GM12878 (cell line): ENCODE data around the gene CHRM1. TPM values are rescaled to one million over a fixed set of nuclear protein-coding genes. Genes with fewer than 3 reads are reported as not detected.

ENCODE experiments used
- ATAC-seq: fragments of 200-7000 bp; cut with Tn5 transposase; 3 replicates; pipeline ENCODE4 v1.9.1; 2020; ENCODE audit warnings: mild to moderate bottlenecking, moderate library complexity
- BruUV-seq: library from RNA; stranded (reverse); fragments of 400-500 nt; replicated peaks from 2 replicates; lab custom pipeline; 2021; lab: Mats Ljungman, UMichigan
- CTCF ChIA-PET: fragments of 300-600 bp; sonication (Branson Sonifier 250); formaldehyde crosslinking; extraction: SDS; loops from one replicate; lab custom pipeline; 2021; ENCODE audit warnings: inconsistent platforms; lab: Yijun Ruan, JAX
- POLR2A ChIA-PET: fragments of 350-600 bp; formaldehyde crosslinking; extraction: SDS; loops from one replicate; lab custom pipeline; 2021; ENCODE audit warnings: inconsistent platforms; lab: Charles Lee
- RAD21 ChIA-PET: fragments of 300-600 bp; sonication (Branson Sonifier 250); formaldehyde crosslinking; loops from one replicate; lab custom pipeline; 2023; ENCODE audit warnings: antibody characterized with exemption; ENCODE audit not compliant: unreplicated experiment; lab: Charles Lee
- SMC1A ChIA-PET: fragments of 300-600 bp; sonication (Branson Sonifier 250); formaldehyde crosslinking; loops from one replicate; lab custom pipeline; 2023; ENCODE audit not compliant: unreplicated experiment, uncharacterized antibody; lab: Charles Lee
- DNase-seq: peaks from one replicate; pipeline ENCODE4 v3.0.0-alpha.2; 2011; ENCODE audit warnings: low read depth, low spot score
- FAIRE-seq: peaks from 3 replicates; lab custom pipeline; 2011; peaks lifted over from hg19 to GRCh38; lab: Jason Lieb, UNC
- H2AFZ ChIP-seq: 2 replicates; pipeline ENCODE4 v1.6.0; 2011; ENCODE audit warnings: low read depth, low read length, control low read depth; ENCODE audit not compliant: control insufficient read depth
- H3K27ac ChIP-seq: 2 replicates; pipeline ENCODE4 v1.5.1; 2011; ENCODE audit warnings: control low read depth; ENCODE audit not compliant: control insufficient read depth, insufficient read depth
- H3K27me3 ChIP-seq, 2 experiments: replicated peaks in 1 of 2; 2 replicates each; pipeline versions ENCODE4 v1.6.0 to v1.6.1; 2011; ENCODE audit warnings: low read length in 1 of 2; ENCODE audit not compliant: control insufficient read depth in 2 of 2, insufficient read depth in 2 of 2
- H3K36me3 ChIP-seq, 2 experiments: 2 replicates each; pipeline ENCODE4 v1.5.1; 2011; ENCODE audit warnings: low read length in 1 of 2; ENCODE audit not compliant: control insufficient read depth in 2 of 2, insufficient read depth in 2 of 2
- H3K4me1 ChIP-seq: 2 replicates; pipeline ENCODE4 v1.6.1; 2011; ENCODE audit warnings: mild to moderate bottlenecking, low read length, moderate library complexity, mixed read lengths; ENCODE audit not compliant: control insufficient read depth, insufficient read depth
- H3K4me2 ChIP-seq: 2 replicates; pipeline ENCODE4 v1.6.0; 2011; ENCODE audit warnings: control low read depth; ENCODE audit not compliant: control insufficient read depth, insufficient read depth
- H3K4me3 ChIP-seq: fragments of 200-600 bp; sonication (generic); 2 replicates; pipeline ENCODE4 v1.5.1; 2016
- H3K79me2 ChIP-seq: 2 replicates; pipeline ENCODE4 v1.6.0; 2011; ENCODE audit warnings: low read length; ENCODE audit not compliant: control insufficient read depth, insufficient read depth
- H3K9ac ChIP-seq: 2 replicates; pipeline ENCODE4 v1.8.0; 2011; ENCODE audit warnings: low read length, control low read depth, mixed read lengths; ENCODE audit not compliant: control insufficient read depth, insufficient read depth
- H3K9me3 ChIP-seq: replicated peaks from 3 replicates; pipeline ENCODE4 v1.5.1; 2011; ENCODE audit warnings: mild to moderate bottlenecking, low read length; ENCODE audit not compliant: control insufficient read depth, insufficient read depth
- H4K20me1 ChIP-seq: 2 replicates; pipeline ENCODE4 v1.6.0; 2011; ENCODE audit not compliant: control insufficient read depth, insufficient read depth
- CREB1 ChIP-seq: IDR thresholded peaks from 2 replicates; pipeline ENCODE4 v1.6.1; 2012; ENCODE audit warnings: low read depth, mild to moderate bottlenecking, inconsistent platforms
- RBBP5 ChIP-seq: fragments of 200-600 bp; sonication (generic); conservative IDR thresholded peaks from 2 replicates; pipeline ENCODE4 v1.6.1; 2016
- YBX1 ChIP-seq: fragments of 450-650 bp; IDR thresholded peaks from 2 replicates; pipeline ENCODE4 v1.6.1; 2016; ENCODE audit warnings: antibody characterized with exemption
- WGBS: methylation state at CpG from one replicate; pipeline ENCODE4 v1.1.6; 2016; ENCODE audit warnings: low lambda C conversion rate; ENCODE audit not compliant: insufficient replicate concordance, insufficient coverage; ENCODE audit errors: missing lambda C conversion rate; 5-methylcytosine and 5-hydroxymethylcytosine counted together
- in situ Hi-C: fragments of 300-500 bp; cut with MboI; formaldehyde crosslinking; loops from 9 replicates; pipeline ENCODE4 v1.14.3; 2018; ENCODE audit warnings: mixed read lengths
- intact Hi-C: fragments of 100-400 bp; cut with micrococcal nuclease; formaldehyde crosslinking; loops from one replicate; pipeline ENCODE4 v1.14.2; 2022; ENCODE audit not compliant: unreplicated experiment
- polyA plus RNA-seq, 11 experiments: library from polyadenylated mRNA; depleted of rRNA in 4 of 11; unstranded in 6 of 11; stranded (reverse) in 5 of 11; fragments of >200 nt; fragmentation: Nextera tagmentation in 4 of 11; fragmentation: Illumina TruSeq in 1 of 11; extraction: Ambion mirVana in 4 of 11; extraction: Trizol in 1 of 11; gene quantifications; 1 replicate in 1 of 11; 2 replicates in 10 of 11; pipeline versions ENCODE4 v1.2.1 to v1.2.3, GENCODE V29; 2011 to 2016; ENCODE audit warnings: inconsistent platforms in 2 of 11, missing spikeins in 2 of 11, low read depth in 1 of 11
- total RNA-seq, 4 experiments: library from RNA; depleted of rRNA in 3 of 4; stranded (reverse); fragments of >200 nt in 3 of 4; fragmentation: Illumina TruSeq in 1 of 4; extraction: Trizol in 1 of 4; gene quantifications; 2 replicates each; pipeline versions ENCODE4 v1.2.1 to v1.2.3, GENCODE V29; 2013 to 2021
- TF ChIP-seq, protein P1 (sequence below): IDR thresholded peaks from 2 replicates; pipeline ENCODE4 v1.6.1; 2011; ENCODE audit warnings: low read depth, low read length, improper control_type of control experiment, borderline replicate concordance
- TF ChIP-seq, protein P2 (sequence below): fragments of 450-650 bp; conservative IDR thresholded peaks from 2 replicates; pipeline ENCODE4 v1.6.1; 2017; ENCODE audit warnings: mild to moderate bottlenecking, moderate library complexity

Gene CHRM1
- total and polyA plus RNA-seq, 10 of the 15 experiments (the other 5 are each of a cell fraction or from before 2014, with no cell fraction given): not detected

- Histone ChIP-seq H3K4me1 (peaks cover 15% of the 10 kb centered on the region), H3K27me3 (peaks cover 2 to 6% of the 10 kb centered on the region in 2 experiments; a peak in 2 of 4 replicates), H3K27ac (no peak overlapping the region), H4K20me1 (no peaks in the 10 kb centered on the region), H3K9ac (no peak overlapping the region), H3K9me3 (no peaks in the 10 kb centered on the region), H2AFZ (no peak overlapping the region), H3K36me3 (no peaks in the 10 kb centered on the region), H3K4me3 (no peak overlapping the region), H3K79me2 (no peaks in the 10 kb centered on the region), H3K4me2 (no peak overlapping the region)
- WGBS: 47% methylated on average over 11 of the region's 11 CpGs
- SMC1A ChIA-PET: interaction anchor here (1.3 kb wide), 1 partner anchor 14 kb away, joined by 3 read pairs; no protein-coding TSS in a partner anchor
- in situ Hi-C loops (no loop called here), intact Hi-C loops (no loop called here)
- TF ChIP-seq RBBP5 (no peak), YBX1 (no peak), CREB1 (no peak)
- TF ChIP-seq, protein P1, sequence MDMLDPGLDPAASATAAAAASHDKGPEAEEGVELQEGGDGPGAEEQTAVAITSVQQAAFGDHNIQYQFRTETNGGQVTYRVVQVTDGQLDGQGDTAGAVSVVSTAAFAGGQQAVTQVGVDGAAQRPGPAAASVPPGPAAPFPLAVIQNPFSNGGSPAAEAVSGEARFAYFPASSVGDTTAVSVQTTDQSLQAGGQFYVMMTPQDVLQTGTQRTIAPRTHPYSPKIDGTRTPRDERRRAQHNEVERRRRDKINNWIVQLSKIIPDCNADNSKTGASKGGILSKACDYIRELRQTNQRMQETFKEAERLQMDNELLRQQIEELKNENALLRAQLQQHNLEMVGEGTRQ: no peak
- TF ChIP-seq, protein P2, sequence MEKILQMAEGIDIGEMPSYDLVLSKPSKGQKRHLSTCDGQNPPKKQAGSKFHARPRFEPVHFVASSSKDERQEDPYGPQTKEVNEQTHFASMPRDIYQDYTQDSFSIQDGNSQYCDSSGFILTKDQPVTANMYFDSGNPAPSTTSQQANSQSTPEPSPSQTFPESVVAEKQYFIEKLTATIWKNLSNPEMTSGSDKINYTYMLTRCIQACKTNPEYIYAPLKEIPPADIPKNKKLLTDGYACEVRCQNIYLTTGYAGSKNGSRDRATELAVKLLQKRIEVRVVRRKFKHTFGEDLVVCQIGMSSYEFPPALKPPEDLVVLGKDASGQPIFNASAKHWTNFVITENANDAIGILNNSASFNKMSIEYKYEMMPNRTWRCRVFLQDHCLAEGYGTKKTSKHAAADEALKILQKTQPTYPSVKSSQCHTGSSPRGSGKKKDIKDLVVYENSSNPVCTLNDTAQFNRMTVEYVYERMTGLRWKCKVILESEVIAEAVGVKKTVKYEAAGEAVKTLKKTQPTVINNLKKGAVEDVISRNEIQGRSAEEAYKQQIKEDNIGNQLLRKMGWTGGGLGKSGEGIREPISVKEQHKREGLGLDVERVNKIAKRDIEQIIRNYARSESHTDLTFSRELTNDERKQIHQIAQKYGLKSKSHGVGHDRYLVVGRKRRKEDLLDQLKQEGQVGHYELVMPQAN: no peak
- BruUV-seq: no TSS peak
- POLR2A ChIA-PET: no interaction called here
- CTCF ChIA-PET: interaction anchor here (1.0 to 7.1 kb wide), 3 partner anchors 9 to 103 kb away, joined by 3 to 45 read pairs (median 8); no protein-coding TSS in a partner anchor
- DNase-seq (no peak), FAIRE-seq (no peak), ATAC-seq (no peak)
- RAD21 ChIA-PET: no interaction called here
Observed at GRCh38 chr11:62919898-62920640, 1.1 kb downstream of the CHRM1 start.
